PC-3 (cell line): ENCODE results near the gene SMPD4.
"Not testable (repeated sequence)": the region's sequence is repeated elsewhere in the genome, so short reads cannot be mapped to it uniquely, and the experiment has no call there.

Experiments used
- EZH2 ChIP-seq: fragments of 300-600 bp; sonication (generic); IDR thresholded peaks from one replicate; pipeline ENCODE4 v1.6.1; 2017; ENCODE audit warnings: antibody characterized with exemption, mild to moderate bottlenecking, low read length; ENCODE audit not compliant: unreplicated experiment
- EZH2phosphoT487 ChIP-seq: fragments of 300-600 bp; sonication (generic); IDR thresholded peaks from 2 replicates; pipeline ENCODE4 v1.6.1; 2018; ENCODE audit warnings: mild to moderate bottlenecking, antibody characterized with exemption, low read length, borderline replicate concordance
- TF ChIP-seq, protein P1 (sequence below): fragments of 300-600 bp; sonication (generic); conservative IDR thresholded peaks from 2 replicates; pipeline ENCODE4 v1.5.1; 2017; ENCODE audit warnings: antibody characterized with exemption, low read depth, mild to moderate bottlenecking, low read length

GRCh38 chr2:130139331-130140280 lies 41.8 kb downstream of the SMPD4 start:
- TF ChIP-seq, protein P1, sequence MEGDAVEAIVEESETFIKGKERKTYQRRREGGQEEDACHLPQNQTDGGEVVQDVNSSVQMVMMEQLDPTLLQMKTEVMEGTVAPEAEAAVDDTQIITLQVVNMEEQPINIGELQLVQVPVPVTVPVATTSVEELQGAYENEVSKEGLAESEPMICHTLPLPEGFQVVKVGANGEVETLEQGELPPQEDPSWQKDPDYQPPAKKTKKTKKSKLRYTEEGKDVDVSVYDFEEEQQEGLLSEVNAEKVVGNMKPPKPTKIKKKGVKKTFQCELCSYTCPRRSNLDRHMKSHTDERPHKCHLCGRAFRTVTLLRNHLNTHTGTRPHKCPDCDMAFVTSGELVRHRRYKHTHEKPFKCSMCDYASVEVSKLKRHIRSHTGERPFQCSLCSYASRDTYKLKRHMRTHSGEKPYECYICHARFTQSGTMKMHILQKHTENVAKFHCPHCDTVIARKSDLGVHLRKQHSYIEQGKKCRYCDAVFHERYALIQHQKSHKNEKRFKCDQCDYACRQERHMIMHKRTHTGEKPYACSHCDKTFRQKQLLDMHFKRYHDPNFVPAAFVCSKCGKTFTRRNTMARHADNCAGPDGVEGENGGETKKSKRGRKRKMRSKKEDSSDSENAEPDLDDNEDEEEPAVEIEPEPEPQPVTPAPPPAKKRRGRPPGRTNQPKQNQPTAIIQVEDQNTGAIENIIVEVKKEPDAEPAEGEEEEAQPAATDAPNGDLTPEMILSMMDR = not testable (repeated sequence)
- not testable (repeated sequence) for TF ChIP-seq EZH2, EZH2phosphoT487
